ENCODE measurements around the gene KRT75.

KRT75 gene

GRCh38 chr12:52439420-52439819, 5.2 kb upstream of the KRT75 start:
- DNase-seq, result no peak

DNA sequence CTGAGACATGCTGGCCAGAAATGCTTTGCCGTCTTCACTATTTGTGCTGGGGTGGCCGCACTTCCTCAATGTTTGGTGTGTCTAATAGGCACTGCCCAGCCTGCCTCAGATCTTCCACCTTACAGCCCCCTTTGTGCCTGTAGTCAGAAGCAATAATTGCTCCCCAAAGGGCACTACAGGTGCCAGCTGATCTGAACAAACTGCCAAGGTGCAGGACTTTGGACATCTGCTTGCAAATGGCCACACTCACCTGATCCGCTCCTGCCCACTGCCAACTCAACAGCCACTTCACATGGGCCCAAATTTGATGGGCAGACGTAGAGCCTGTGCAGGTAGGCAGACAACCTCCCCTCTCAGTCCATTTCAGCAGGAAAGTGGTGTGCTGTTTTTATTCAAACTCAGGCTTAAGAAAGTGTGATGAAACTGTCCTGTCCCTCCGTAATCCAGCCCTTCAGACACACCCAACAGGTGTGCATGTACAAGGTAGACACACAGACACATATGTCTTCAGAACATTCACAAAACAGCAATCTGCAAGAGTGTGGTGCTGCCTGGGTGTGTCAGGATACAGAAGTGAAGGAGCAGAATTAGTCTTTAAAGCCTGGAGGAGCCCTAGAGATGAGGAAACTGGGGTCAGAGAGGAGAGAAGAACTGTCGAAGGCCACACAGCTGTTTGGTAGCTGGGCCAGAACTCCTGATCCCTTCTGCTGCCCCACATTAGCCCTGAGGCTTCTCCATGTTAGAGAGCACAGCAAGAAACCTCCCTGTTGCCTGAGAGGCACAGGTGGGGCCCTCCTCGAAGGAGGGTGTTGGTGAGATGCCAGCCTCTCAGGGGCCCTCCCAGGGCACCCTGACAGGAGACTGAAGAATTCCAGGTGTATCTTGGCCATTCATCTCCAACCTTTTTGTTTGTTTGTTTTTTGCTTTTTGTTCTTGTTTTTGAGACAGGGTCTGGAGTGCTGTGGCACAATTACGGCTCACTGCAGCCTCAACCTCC, 4.4 kb upstream of the KRT75 start:
- no peak for DNase-seq

DNA sequence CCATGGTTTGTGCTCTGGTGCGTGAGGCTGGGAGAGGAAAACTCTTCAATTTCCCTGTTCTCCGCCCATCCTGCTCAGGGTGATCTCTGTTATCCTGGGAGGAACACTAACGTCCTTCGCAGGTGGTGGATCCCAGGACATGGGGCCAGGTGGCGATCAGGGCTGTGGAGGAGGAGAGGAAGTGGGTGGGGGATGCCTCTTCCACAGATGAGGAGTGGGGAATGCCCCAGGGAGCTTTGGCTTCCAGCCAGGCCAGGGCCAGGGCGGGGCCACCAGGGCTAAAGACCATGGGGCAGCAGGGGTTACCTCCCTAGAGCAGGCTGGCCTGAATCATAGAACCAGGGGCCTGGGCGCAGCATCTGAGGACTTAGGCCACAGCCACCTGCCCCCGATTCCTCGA, 3.3 kb upstream of the KRT75 start:
- DNase-seq, result no peak

DNA sequence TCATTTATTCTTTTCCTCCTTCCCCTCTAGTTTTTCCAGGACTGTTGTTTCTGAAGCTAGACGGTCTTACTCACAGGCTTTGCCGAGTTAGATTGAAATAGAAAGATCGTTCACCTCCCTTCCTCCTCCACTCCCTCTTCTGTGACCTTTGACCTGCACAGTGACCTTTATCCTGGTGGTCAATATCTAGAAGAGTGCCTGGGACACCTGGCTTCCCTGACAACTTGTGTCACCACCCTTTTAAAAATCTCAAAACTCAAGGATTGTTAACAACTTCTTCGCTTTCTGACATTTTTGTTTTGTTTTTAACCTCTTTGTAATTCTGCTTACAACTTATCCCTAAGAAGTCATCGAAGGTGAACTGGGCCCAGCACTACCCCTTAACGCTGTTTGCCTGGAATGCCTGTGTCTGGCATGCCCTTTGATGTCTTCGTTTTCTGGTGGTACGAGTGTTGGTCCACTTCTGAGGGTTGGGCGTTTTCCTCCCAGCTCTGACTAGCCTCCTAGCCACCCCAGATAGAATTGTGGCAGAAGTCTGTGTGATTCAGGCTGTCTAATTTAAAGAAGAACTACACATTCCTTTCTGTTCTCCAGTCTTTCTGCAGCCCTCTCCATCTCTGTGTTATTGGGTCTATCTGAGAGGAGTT, 2.8 kb upstream of the KRT75 start:
- DNase-seq, result no peak

GRCh38 chr12:52436000-52436827, 2.0 kb upstream of the KRT75 start:
- DNase-seq, result no peak

DNA sequence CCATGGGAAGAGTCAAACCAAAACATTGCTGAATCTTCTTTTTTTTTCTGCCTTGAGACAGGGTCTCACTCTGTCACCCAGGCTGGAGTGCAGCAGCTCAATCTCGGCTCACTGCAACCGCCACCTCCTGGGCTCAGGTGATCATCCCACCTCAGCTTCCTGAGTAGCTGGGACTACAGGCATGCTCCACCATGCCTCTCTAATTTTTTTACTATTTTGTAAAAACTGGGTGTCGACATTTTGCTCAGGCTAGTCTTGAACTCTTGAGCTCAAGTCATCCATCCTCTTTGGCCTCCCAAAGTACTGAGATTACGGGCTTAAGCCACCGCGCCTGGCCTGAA, 1.5 kb upstream of the KRT75 start:
- no peak for DNase-seq

DNA sequence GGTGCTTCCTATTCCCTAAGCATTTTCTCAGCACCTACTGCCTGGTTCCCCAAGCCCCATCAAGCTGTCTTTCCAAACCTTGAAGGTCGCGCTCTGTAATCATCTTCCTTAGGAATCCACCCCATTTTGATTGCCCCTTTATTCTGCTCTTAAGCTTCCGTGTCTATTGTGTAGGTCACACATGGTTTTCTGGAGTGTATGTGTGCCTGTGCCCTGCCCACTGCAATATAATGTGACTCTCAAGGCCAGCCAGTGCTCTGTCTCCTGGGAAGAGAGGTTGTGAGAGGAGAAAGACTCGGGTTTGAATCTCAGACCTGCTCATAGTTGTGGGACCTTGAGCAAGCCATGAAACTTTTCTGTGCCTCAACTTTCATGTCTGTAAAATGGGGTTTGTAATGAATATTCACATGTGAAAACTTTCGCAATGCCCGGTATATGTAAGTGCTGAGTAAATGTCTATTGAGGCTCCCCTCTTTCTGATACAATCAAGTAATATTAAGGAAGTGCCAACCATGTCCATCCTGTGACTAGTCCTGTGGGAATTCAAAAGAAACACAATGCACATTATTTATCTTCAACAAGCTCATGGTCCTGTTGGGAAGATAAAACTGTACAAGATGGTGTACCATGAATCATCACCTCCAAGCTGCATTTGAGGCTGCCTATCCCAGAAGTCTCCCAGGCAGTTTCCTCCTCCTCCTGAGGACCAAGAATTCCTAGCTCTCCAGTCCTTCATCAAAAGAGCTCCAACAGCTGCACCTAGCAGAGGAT, 774 bp upstream of the KRT75 start:
- no peak for DNase-seq

GRCh38 chr12:52433501-52434080, 580 bp downstream of the KRT75 start:
- no peak for DNase-seq

DNA sequence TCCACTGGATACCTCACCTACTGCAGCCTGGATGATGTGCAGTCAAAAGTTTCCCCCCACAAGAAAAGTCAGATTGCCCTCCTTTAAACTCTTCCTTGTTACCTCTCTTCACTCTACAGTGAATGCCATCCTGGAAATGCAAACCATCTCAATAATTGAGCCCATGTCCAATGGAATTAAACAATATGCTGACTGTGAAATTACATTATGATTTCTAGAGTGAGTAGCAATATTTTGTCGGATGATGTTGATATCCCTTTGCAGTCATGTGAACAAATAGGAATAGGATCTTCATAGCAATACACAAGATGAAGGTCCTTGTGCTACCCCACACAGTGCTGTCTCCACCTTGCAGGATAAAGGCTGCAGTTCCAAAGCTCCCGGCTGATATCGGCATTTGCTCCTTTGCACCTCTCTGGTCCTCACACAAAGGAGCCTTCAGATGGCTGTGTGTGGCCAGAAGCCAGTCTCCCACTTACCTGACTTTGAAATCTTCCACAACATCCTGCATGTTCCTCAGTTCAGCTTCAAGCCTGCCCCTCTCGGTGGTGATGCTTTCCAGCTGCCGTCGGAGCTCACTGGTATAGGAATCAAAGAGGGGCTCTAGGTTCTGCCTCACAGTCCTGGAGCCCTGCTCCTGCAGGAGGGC, 1.5 kb downstream of the KRT75 start:
- DNase-seq, result no peak

DNA sequence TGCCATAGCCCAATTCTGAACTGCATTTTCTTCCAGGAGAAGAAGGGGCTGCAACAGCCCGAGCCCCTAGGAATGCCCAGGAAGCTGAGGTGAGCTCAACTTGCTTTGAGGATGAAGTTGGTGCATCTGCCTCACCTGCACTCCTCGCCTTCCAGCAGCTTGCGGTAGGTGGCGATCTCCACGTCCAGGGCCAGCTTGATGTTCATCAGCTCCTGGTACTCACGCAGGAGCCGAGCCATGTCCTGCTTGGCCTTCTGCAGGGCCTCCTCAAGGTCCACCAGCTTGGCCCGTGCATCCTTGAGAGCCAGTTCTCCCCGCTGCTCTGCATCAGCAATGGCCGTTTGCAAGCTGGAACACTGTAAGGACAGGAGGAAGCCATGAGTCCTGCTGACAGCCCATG, 6.0 kb downstream of the KRT75 start:
- DNase-seq, result no peak

GRCh38 chr12:52427083-52427482, 7.1 kb downstream of the KRT75 start:
- DNase-seq, result no peak

- DNase-seq, result no peak
Observed at GRCh38 chr12:52426034-52426433, 8.1 kb downstream of the KRT75 start.

DNA sequence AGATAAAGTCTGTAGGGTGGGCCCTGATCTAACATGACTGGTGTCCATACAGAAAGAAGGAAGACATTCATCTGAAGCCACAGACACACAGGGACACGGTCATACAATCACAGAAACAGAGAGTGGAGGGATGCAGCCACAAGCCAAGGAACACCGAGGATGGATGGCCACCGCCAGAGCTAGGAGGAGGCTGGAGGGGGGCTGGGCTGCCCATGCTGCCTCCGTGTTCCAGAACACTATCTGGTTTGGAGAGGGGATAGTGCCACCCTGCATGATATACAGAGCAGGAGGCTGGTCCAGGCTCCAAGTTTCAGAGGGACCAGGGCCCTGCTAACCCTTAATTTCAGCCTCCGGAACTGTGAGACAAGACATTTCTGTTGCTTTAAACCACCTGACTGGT, 8.7 kb downstream of the KRT75 start:
- DNase-seq, result no peak

DNA sequence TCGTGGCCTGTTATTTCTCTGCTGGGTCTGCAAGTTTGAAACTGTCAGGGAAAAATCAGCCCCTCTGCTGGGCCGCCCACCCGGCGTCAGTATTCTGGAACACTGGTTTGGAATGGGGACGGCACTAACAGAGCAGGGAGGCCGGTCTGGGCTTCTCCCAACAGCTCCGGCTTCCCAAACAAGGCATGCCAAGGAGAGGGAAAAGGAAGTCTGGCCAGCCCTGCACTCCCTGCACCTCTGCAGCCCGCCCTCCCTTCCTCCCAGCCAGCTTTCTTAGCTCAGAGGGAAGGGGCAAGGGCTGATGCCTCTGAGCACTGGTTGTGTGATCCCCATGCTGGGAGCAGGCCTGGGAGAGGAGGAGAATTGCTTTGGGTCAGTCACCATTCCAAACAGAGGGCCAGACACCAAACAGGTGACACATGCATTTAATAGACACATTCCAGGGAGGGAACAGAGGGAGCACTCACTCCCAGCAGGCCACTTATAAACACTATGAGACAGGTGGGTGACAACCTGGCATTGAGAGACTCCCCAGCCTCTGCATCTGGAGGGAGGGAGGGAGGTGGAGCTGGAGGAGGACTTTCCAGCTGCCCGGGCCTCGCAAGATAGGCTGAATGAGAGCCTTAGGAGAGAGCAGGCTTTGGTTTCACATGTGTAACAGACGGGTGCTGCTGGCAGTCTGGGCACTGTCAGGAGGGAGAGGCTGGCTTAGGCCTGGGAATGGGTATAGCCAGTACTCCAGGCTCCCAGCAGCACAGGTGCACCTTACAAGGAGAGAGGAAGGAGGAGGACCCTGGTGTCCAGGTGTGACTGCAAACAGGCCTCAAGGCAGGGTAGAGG, 10.3 kb downstream of the KRT75 start:
- DNase-seq, result no peak

DNA sequence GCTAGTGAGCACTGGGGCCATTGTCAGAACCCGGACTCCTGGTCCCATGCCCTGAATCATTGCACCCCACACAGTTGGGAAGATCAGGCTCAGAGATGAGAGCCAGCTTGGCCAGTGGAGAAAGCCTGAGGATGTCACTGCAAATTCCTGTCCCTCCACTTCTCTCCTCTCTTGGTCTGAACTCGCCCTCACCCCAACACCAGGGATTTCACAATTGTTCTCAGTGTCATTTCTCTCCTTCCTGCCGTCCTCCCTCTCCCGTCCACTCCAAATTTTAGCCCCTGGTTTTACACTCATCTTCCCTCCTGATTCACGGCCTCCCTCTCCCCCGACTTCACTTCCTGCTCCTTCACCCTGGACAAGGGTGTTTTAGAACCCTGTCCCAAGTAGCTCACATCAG, 11.1 kb downstream of the KRT75 start:
- DNase-seq, result no peak

DNA sequence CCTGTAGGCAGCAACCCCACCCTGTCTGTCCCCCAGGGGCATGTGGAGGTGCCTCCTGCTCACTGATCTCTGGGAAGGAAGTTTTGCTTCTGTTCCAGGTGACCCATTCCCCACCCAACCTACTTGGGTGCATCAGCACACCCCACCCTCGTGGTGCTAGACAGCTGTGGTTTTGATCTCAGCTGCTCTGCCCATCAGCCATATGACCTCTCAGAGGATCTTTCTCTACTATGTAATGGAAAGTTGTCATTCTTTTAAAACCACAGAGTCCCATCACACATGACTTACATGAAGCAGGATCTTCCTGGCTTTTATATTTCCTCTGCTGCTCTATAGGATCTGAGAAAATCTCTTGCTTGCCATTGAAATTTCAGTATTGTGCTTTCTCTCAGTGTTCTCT, 14.5 kb downstream of the KRT75 start:
- DNase-seq, result no peak

DNA sequence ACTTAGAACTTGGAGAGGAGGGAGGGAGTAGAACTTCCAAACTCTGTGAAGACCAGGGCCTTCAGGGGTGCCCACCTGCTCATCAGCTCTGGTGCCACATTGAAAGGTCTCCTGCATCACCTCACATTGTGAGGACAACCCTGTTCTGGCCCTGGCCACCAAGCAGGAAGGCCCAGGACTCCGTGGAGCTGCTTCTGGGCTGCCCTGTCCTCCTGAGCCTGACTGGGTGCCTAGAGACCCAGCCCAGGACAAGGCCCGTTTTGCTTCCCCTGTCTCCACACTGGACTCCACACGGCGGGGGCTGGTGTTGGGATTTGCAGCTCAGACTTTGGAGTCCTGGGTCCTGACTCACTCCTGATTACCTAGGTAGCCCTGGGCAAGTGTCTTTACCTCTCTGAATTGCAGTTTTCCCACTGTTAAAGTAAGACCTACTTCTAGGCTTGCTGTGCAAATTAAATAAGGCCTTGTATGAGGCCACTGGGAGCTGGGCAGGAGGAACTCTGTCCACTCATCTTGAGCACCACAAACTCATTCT, 15.5 kb downstream of the KRT75 start:
- no peak for DNase-seq

- DNase-seq, result no peak
Observed at GRCh38 chr12:52417740-52418139, 16.4 kb downstream of the KRT75 start.

GRCh38 chr12:52416795-52417194, 17.4 kb downstream of the KRT75 start:
- no peak for DNase-seq

Data from NCI-H82 (cell line).